ENCODE results near the gene KIF26B. TPM values are rescaled to one million over a fixed set of nuclear protein-coding genes. Genes with fewer than 3 reads are reported as not detected.

The KIF26B gene
- total RNA-seq, 3 donors from 2014 or later = 0.14 to 3.2 (median 0.39) TPM

DNA sequence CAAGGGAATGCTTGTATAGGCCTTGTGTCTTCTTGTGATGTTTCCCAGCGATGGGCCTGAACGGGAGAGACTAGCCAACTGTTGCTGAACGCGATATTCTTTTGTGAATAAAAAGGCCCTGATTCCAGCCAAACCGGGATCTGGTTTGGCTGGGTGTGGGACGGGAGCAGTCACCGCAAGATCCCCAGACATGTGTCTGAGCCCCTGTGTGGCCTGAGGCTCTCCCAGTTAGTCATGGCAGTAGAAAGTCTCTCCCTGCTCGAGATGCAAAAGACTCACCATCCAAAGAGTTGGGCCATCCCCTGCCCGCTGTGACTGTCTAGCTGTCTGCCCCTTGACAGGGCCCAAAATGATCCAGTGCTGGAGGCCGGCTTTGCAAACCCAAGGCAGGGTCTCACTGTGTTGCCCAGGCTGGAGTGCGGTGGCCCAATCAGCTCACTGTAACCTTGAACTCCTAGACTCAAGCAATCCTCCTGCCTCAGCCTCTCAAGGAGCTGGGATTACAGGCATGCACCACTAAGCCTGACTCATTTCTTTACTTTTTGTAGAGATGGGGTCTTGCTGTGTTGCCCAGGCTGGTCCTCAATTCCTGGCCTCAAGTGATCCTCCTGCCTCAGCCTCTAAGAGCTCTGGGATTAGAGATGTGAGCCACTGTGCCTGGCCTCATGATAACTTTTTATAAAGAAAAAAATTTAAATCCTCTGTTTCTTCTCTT lies 56.4 kb downstream of the KIF26B start:
- H3K4me1 ChIP-seq (ENCODE audit: low read depth) = no peaks in the 10 kb centered on the region
- DNase-seq = no peak
- TF ChIP-seq CTCF (IDR thresholded peaks at IDR 0.05) = no peak
- H3K9me3 ChIP-seq = peaks cover 14% of the 10 kb centered on the region
- H3K36me3 ChIP-seq (ENCODE audit: low read depth) = no peaks in the 10 kb centered on the region
- intact Hi-C loops (cut with DNase I, micrococcal nuclease) = no loop called here
- no peak overlapping the region for H3K4me3 ChIP-seq
- ATAC-seq = no peak

DNA sequence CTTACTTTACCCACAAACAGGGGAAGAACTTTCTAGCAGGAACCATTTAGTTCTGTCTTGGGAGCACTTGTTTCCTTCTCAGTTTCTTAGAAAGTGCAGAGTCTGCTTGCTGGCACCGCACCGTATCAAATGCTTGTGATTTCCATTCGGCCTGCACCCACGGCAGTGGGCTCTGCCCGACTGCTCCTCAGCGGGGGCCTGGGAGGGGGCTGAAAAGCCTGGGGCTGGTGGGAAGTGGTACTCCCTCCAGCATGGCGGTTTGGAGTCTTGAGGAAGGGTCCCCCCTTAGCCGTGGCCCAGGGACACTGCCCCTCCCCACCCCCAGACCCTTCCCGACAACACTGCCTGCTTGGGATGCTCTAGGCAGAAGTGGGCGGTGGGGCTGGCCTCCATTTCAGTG lies 57.0 kb downstream of the KIF26B start:
- intact Hi-C loops (cut with DNase I, micrococcal nuclease) = no loop called here

DNA sequence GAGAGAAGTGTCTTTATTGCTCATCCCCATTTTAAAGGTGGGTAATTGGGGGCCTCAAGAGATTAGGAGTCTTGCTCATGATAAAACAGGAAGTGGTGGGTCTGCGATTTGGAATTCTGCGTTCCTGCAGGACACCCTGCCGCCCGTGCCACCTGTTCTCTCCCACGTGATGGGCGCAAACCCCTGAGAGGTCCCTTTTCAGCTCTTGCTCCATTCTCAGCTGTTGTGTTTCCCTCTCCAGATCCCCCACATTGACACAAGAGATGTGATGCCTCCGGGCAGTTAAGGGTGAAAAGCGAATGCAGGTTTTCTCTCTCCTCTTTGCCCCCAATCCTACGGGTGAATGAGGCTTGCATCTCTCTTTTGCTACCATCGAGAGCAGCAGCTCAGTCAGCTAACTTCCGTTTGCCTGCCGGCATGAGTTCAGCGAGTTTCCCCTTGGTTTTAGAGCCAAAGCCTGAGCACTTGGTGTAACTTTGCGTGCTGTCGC lies 57.5 kb downstream of the KIF26B start:
- no peak for TF ChIP-seq CTCF (IDR thresholded peaks at IDR 0.05)
- no peaks in the 10 kb centered on the region for H3K36me3 ChIP-seq (ENCODE audit: low read depth)
- ATAC-seq (no peak), DNase-seq (no peak)
- H3K9me3 ChIP-seq = peaks cover 4% of the 10 kb centered on the region
- H3K4me3 ChIP-seq = no peak overlapping the region
- intact Hi-C loops (cut with DNase I, micrococcal nuclease) = no loop called here
- H3K4me1 ChIP-seq (ENCODE audit: low read depth) = no peaks in the 10 kb centered on the region

More for the DNA sequence above, 57.0 kb downstream of the KIF26B start:
- DNase-seq (no peak), ATAC-seq (no peak)
- Histone ChIP-seq H3K4me1 (ENCODE audit: low read depth) (no peaks in the 10 kb centered on the region), H3K4me3 (no peak overlapping the region), H3K9me3 (peaks cover 9% of the 10 kb centered on the region), H3K36me3 (ENCODE audit: low read depth) (no peaks in the 10 kb centered on the region)
- TF ChIP-seq CTCF (IDR thresholded peaks at IDR 0.05) = no peak

- ATAC-seq (no peak), DNase-seq (no peak)
- H3K4me1 ChIP-seq (ENCODE audit: low read depth) = no peaks in the 10 kb centered on the region
- H3K4me3 ChIP-seq = no peak overlapping the region
- no peak for TF ChIP-seq CTCF (IDR thresholded peaks at IDR 0.05)
- H3K9me3 ChIP-seq = no peaks in the 10 kb centered on the region
- intact Hi-C loops (cut with DNase I, micrococcal nuclease) = no loop called here
- H3K36me3 ChIP-seq (ENCODE audit: low read depth) = no peaks in the 10 kb centered on the region
Observed at GRCh38 chr1:245213066-245213831, 58.5 kb downstream of the KIF26B start.

GRCh38 chr1:245215071-245215470 lies 60.3 kb downstream of the KIF26B start:
- no peak for ATAC-seq
- Histone ChIP-seq H3K9me3 (no peaks in the 10 kb centered on the region), H3K4me3 (no peak overlapping the region), H3K36me3 (ENCODE audit: low read depth) (no peaks in the 10 kb centered on the region), H3K4me1 (ENCODE audit: low read depth) (no peaks in the 10 kb centered on the region)
- intact Hi-C loops (cut with DNase I, micrococcal nuclease) = no loop called here
- no peak for DNase-seq
- no peak for TF ChIP-seq CTCF (IDR thresholded peaks at IDR 0.05)
